Endothelial cell of umbilical vein (primary cell): ENCODE measurements around the gene C17orf50.

Experiments
- CTCF ChIP-seq, 2 donors: IDR thresholded peaks; 1 replicate in 1 of 2; 2 replicates in 1 of 2; pipeline ENCODE4 v1.5.1; 2011; ENCODE audit warnings: low read length in 2 of 2, mild to moderate bottlenecking in 2 of 2, moderate library complexity in 2 of 2, control low read depth in 1 of 2, inconsistent platforms in 1 of 2, low read depth in 1 of 2; ENCODE audit not compliant: insufficient read depth in 1 of 2; ENCODE audit errors: extremely low read depth in 1 of 2
- EZH2 ChIP-seq: IDR thresholded peaks from 2 replicates; pipeline ENCODE4 v1.6.1; 2012; ENCODE audit warnings: borderline replicate concordance, low read depth, mild to moderate bottlenecking, moderate library complexity, low read length, inconsistent platforms; ENCODE audit not compliant: severe bottlenecking
- FOS ChIP-seq: IDR thresholded peaks from 2 replicates; pipeline ENCODE4 v1.6.1; 2011; ENCODE audit warnings: mild to moderate bottlenecking, low read length, moderate library complexity, borderline replicate concordance; ENCODE audit not compliant: insufficient read depth
- JUN ChIP-seq: IDR thresholded peaks from 2 replicates; pipeline ENCODE4 v1.6.1; 2011; ENCODE audit warnings: borderline replicate concordance, low read depth; ENCODE audit not compliant: insufficient read length, insufficient read depth
- MYC ChIP-seq: IDR thresholded peaks from one replicate; pipeline ENCODE4 v1.6.1; 2011; ENCODE audit warnings: mild to moderate bottlenecking, low read depth, low read length
- POLR2A ChIP-seq: IDR thresholded peaks from 2 replicates; pipeline ENCODE4 v1.6.1; 2012; ENCODE audit warnings: low read depth, mild to moderate bottlenecking, control low read depth, low read length
- POLR2AphosphoS5 ChIP-seq: IDR thresholded peaks from 2 replicates; pipeline ENCODE4 v1.6.1; 2012; ENCODE audit warnings: low read depth, mild to moderate bottlenecking, control low read depth, low read length, moderate library complexity; ENCODE audit not compliant: insufficient read depth

DNA sequence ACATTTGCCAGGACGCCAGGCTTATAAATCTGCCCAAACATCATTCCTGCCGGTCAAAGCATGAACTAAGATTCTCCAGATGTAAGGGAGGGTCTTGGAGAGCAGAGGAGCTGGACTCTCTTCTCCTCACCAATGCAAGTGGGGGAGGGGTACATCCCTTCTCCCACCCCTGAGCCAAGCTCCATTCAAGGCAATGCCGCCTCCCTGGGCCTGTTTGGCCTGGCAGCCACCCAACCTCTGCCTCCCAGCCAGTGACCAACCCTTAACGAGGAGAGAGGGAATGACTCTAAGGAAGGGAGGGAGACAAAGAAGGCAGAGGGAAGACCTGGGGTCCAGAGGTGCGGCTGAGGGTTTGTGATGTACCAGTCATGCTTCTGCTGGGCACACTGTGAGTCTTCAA lies 13.8 kb downstream of the C17orf50 start:
- TF ChIP-seq CTCF (IDR thresholded peaks at IDR 0.05; ENCODE audit: extremely low read depth in 1 of 2, insufficient read depth in 1 of 2, low read depth in 1 of 2, low read length in 2 of 2) (no peak), POLR2A (no peak), FOS (no peak), POLR2AphosphoS5 (no peak), MYC (no peak), EZH2 (no peak), JUN (no peak)
